Upper lobe of right lung (tissue), 1 donor: ENCODE measurements around the gene SETD2. TPM values are rescaled to one million over a fixed set of nuclear protein-coding genes. Genes with fewer than 3 reads are reported as not detected.

ENCODE experiments used
- ATAC-seq: fragments of 200-7000 bp; cut with Tn5 transposase; one replicate; pipeline ENCODE4 v1.9.1; 2020; ENCODE audit warnings: mild to moderate bottlenecking, moderate library complexity
- DNase-seq: peaks from one replicate; pipeline ENCODE4 v3.0.0-alpha.2; 2020
- H3K27ac ChIP-seq: fragments of 200-600 bp; one replicate; pipeline ENCODE4 v1.8.0; 2022
- H3K27me3 ChIP-seq: fragments of 200-600 bp; one replicate; pipeline ENCODE4 v1.8.0; 2022; ENCODE audit warnings: mild to moderate bottlenecking
- H3K36me3 ChIP-seq: fragments of 200-600 bp; one replicate; pipeline ENCODE4 v1.8.0; 2022
- H3K4me1 ChIP-seq: fragments of 200-600 bp; one replicate; pipeline ENCODE4 v1.8.0; 2022
- H3K4me3 ChIP-seq: fragments of 200-600 bp; one replicate; pipeline ENCODE4 v1.8.0; 2022; ENCODE audit warnings: mild to moderate bottlenecking
- H3K9me3 ChIP-seq: fragments of 200-600 bp; one replicate; pipeline ENCODE4 v1.8.0; 2022
- CTCF ChIP-seq: fragments of 200-600 bp; IDR thresholded peaks from one replicate; pipeline ENCODE4 v1.8.0; 2022; ENCODE audit warnings: antibody characterized with exemption
- intact Hi-C: fragments of 100-400 bp; cut with DNase I; formaldehyde crosslinking; loops from one replicate; pipeline ENCODE4 v1.11.0; 2022
- total RNA-seq: library from RNA; stranded (reverse); fragmentation: NEBNext Ultra II Directional; extraction: Animal tissue kit (Norgen Biotek cat#: 25700); gene quantifications from one replicate; pipeline ENCODE4 v1.2.1, GENCODE V29; 2021
- donor health status: DM: no; HTN: yes; CAD: no; lungs with severe emphysema.

Gene SETD2
- total RNA-seq, 1 donor from 2014 or later: 45.9 TPM

DNA sequence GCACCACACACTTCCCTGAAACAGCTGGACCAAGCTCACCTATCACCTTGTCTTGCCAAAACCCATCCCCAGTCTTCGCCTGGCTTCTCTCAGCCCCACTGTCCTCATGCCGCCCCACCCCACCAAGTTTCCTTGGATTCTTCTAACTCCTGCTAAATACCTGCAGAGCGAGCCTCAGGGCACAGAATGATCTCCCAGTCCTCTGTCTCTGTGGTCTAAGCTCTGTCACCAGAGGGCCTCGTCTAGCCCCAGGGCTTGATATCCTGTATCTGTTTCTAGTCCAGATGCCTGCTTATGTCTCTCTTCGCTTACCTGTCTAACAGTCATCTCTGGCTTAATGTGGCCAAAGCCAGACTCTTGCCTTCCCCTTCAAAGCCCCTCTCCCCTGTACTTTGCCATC is 197.1 kb downstream of the SETD2 start:
- no peaks in the 10 kb centered on the region for H3K36me3 ChIP-seq
- DNase-seq: no peak
- H3K27me3 ChIP-seq: no peaks in the 10 kb centered on the region
- peak overlapping the region; percentile 23 for H3K4me3 ChIP-seq
- peak overlapping the region; percentile 30 for H3K27ac ChIP-seq
- no peaks in the 10 kb centered on the region for H3K9me3 ChIP-seq
- H3K4me1 ChIP-seq: peaks cover 65% of the 10 kb centered on the region
- ATAC-seq: no peak
- intact Hi-C loops: no loop called here
- no peak for TF ChIP-seq CTCF

Other genes with a start within 250 kb of the SETD2 start
- gene CCDC12, start 187.4 kb downstream of the SETD2 start, total RNA-seq: 42.1 TPM
- gene NBEAL2, start 184.4 kb downstream of the SETD2 start, total RNA-seq: 116 TPM
- 6.9 TPM for gene KIF9, start 118.7 kb upstream of the SETD2 start, total RNA-seq
- 23.5 TPM for gene KLHL18, start 118.8 kb upstream of the SETD2 start, total RNA-seq
- gene PTPN23, start 216.9 kb upstream of the SETD2 start, total RNA-seq: 56.2 TPM